Astrocyte of the spinal cord (primary cell): ENCODE results near the gene FBXO39.
"Not testable (repeated sequence)": the region's sequence is repeated elsewhere in the genome, so short reads cannot be mapped to it uniquely, and the experiment has no call there.

Source experiments
- DNase-seq: peaks from one replicate; pipeline ENCODE4 v3.0.0; 2011; ENCODE audit warnings: low read depth, low spot score
- H3K4me3 ChIP-seq: 2 replicates; pipeline ENCODE4 v1.5.1; 2011; ENCODE audit warnings: low read depth, mild to moderate bottlenecking, low read length, moderate library complexity
- CTCF ChIP-seq: IDR thresholded peaks from 2 replicates; pipeline ENCODE4 v1.5.1; 2012; ENCODE audit warnings: low read depth, mild to moderate bottlenecking, low read length, inconsistent platforms
- in situ Hi-C: cut with HindIII; loops from 2 replicates; pipeline ENCODE4 v1.10.0; 2017; ENCODE audit warnings: low sequenced_read_pairs

The FBXO39 gene

GRCh38 chr17:6768447-6768846 is 7.6 kb upstream of the FBXO39 start:
- in situ Hi-C loops: no loop called here
- DNase-seq: no peak
- H3K4me3 ChIP-seq: no peak overlapping the region
- no peak for TF ChIP-seq CTCF

- DNase-seq: no peak
- no peak for TF ChIP-seq CTCF
- no peak overlapping the region for H3K4me3 ChIP-seq
- in situ Hi-C loops: no loop called here
These were observed 4.0 kb upstream of the FBXO39 start for GRCh38 chr17:6772016-6772415.

GRCh38 chr17:6774906-6775305 is 1.1 kb upstream of the FBXO39 start:
- H3K4me3 ChIP-seq, in situ Hi-C loops, DNase-seq: not testable (repeated sequence)

GRCh38 chr17:6779411-6779810 is 3.4 kb downstream of the FBXO39 start:
- no peak overlapping the region for H3K4me3 ChIP-seq
- no peak for TF ChIP-seq CTCF
- in situ Hi-C loops: no loop called here
- no peak for DNase-seq

GRCh38 chr17:6780001-6780400 is 4.0 kb downstream of the FBXO39 start:
- no peak for TF ChIP-seq CTCF
- no peak for DNase-seq
- in situ Hi-C loops: no loop called here
- no peak overlapping the region for H3K4me3 ChIP-seq

GRCh38 chr17:6780886-6781285 is 4.9 kb downstream of the FBXO39 start:
- in situ Hi-C loops: no loop called here
- no peak for DNase-seq

GRCh38 chr17:6782244-6782643 is 6.2 kb downstream of the FBXO39 start:
- in situ Hi-C loops: no loop called here
- no peak for DNase-seq
- no peak overlapping the region for H3K4me3 ChIP-seq
- no peak for TF ChIP-seq CTCF

More at GRCh38 chr17:6780886-6781285, 4.9 kb downstream of the FBXO39 start:
- no peak overlapping the region for H3K4me3 ChIP-seq
- TF ChIP-seq CTCF: no peak
